ENCODE data around the gene RPS6KC1. TPM values are rescaled to one million over a fixed set of nuclear protein-coding genes. Genes with fewer than 3 reads are reported as not detected.
"Not testable (repeated sequence)": the region's sequence is repeated elsewhere in the genome, so short reads cannot be mapped to it uniquely, and the experiment has no call there.

The RPS6KC1 gene
- total RNA-seq, 1 donor from 2014 or later = 19.9 TPM

DNA sequence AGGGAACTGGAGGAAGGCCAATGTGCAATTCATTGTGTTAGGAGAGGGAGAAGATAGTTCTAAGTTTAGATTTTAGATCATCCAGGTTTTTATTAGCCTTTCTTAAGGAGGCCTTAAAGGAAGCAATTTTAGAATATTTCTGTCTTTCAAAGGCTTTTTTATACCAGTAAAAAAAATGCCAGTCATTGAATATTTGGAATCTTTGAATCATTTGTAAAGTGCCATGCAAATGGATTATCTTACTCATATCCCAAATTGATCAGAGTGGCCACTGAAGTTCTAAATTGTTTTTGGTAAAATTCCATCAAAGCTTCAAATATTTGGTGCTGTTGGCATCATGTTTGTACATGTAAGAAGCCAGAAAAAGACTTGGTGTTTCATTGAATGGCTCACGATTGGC lies 244.8 kb downstream of the RPS6KC1 start:
- no peak for DNase-seq (ENCODE audit: low spot score)
- peaks cover 3% of the 10 kb centered on the region for H3K4me1 Mint-ChIP-seq (ENCODE audit: unreplicated experiment)
- no peak overlapping the region for H3K27ac Mint-ChIP-seq (ENCODE audit: unreplicated experiment)
- peaks cover 1% of the 10 kb centered on the region for H3K27me3 Mint-ChIP-seq (ENCODE audit: unreplicated experiment)
- no peak overlapping the region for H3K4me3 Mint-ChIP-seq (ENCODE audit: unreplicated experiment)
- TF ChIP-seq, protein P1, sequence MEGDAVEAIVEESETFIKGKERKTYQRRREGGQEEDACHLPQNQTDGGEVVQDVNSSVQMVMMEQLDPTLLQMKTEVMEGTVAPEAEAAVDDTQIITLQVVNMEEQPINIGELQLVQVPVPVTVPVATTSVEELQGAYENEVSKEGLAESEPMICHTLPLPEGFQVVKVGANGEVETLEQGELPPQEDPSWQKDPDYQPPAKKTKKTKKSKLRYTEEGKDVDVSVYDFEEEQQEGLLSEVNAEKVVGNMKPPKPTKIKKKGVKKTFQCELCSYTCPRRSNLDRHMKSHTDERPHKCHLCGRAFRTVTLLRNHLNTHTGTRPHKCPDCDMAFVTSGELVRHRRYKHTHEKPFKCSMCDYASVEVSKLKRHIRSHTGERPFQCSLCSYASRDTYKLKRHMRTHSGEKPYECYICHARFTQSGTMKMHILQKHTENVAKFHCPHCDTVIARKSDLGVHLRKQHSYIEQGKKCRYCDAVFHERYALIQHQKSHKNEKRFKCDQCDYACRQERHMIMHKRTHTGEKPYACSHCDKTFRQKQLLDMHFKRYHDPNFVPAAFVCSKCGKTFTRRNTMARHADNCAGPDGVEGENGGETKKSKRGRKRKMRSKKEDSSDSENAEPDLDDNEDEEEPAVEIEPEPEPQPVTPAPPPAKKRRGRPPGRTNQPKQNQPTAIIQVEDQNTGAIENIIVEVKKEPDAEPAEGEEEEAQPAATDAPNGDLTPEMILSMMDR (IDR thresholded peaks at IDR 0.05; ENCODE audit: unreplicated experiment) = no peak
- H3K36me3 Mint-ChIP-seq (ENCODE audit: low read depth, unreplicated experiment) = no peaks in the 10 kb centered on the region
- H3K9me3 Mint-ChIP-seq (ENCODE audit: unreplicated experiment) = no peaks in the 10 kb centered on the region

DNA sequence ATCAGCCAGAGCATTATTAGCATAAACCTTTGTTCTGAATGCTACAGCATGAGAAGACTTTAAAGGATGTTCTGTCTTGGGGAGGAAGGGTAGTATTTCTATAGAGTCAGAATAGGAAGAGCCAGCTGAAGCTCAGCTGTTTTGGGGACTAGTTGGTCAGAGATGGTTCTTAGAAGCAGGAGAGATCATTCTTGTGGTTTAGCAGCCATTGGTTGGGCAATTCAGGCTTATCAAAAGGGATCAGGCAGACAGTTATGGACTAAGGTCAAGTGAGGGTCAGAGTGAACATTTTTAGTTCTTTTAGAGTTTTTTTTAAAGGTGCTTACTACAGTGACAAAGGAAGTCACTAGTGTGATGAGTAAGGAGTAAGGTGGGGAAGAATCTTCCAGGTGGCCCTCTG lies 245.5 kb downstream of the RPS6KC1 start:
- Mint-ChIP-seq H3K36me3 (ENCODE audit: low read depth, unreplicated experiment) (no peaks in the 10 kb centered on the region), H3K4me3 (ENCODE audit: unreplicated experiment) (no peak overlapping the region), H3K4me1 (ENCODE audit: unreplicated experiment) (peaks cover 3% of the 10 kb centered on the region), H3K27me3 (ENCODE audit: unreplicated experiment) (peaks cover 1% of the 10 kb centered on the region), H3K27ac (ENCODE audit: unreplicated experiment) (no peak overlapping the region), H3K9me3 (ENCODE audit: unreplicated experiment) (no peaks in the 10 kb centered on the region)
- TF ChIP-seq, protein P1 (IDR thresholded peaks at IDR 0.05; ENCODE audit: unreplicated experiment) = no peak
- no peak for DNase-seq (ENCODE audit: low spot score)

DNA sequence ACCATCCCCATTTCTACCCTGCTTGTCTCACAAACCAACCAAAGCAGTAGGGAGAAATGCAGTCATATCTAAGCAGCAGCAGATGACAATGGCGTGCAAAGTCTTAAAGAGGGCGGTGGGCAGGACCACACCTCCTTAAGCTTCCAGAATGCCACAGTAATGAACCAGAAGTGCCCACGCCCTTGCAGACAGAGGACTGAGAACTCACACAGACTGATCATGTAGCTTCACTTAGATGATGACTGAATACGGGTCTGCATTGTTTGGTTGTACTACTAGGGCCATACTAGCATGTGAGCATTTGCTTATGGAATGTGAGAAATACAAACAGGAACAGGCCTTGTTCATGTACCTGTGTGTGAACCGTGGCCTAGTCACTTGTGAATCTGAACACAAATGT lies 246.0 kb downstream of the RPS6KC1 start:
- no peaks in the 10 kb centered on the region for H3K9me3 Mint-ChIP-seq (ENCODE audit: unreplicated experiment)

DNA sequence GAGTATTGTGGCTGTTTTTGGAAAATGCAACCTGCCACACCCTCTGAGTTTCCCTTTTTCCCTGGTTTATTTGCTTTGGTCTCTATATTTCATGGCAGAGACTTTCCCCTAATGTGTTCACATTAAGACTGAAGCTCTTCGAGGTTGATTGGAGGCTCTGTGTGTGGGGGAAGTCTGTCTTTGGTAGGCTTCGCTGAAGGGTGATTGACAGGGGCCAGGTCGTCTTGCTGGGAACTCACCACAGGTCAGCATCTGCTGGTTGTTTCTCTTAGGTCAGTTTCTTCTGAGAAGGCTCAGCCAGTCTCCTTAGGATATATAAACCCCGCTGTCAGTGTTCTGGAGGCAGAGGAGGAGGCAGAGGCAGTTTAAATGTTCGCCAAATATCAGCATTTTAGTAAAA lies 249.4 kb downstream of the RPS6KC1 start:
- DNase-seq (ENCODE audit: low spot score) = no peak
- TF ChIP-seq, protein P1 (IDR thresholded peaks at IDR 0.05; ENCODE audit: unreplicated experiment) = no peak
- Mint-ChIP-seq H3K4me1 (ENCODE audit: unreplicated experiment) (no peaks in the 10 kb centered on the region), H3K9me3 (ENCODE audit: unreplicated experiment) (no peaks in the 10 kb centered on the region), H3K4me3 (ENCODE audit: unreplicated experiment) (no peak overlapping the region), H3K27me3 (ENCODE audit: unreplicated experiment) (peaks cover 1% of the 10 kb centered on the region), H3K36me3 (ENCODE audit: low read depth, unreplicated experiment) (no peaks in the 10 kb centered on the region), H3K27ac (ENCODE audit: unreplicated experiment) (no peak overlapping the region)

More for the DNA sequence above, 246.0 kb downstream of the RPS6KC1 start:
- H3K27me3 Mint-ChIP-seq (ENCODE audit: unreplicated experiment) = peaks cover 1% of the 10 kb centered on the region
- H3K36me3 Mint-ChIP-seq (ENCODE audit: low read depth, unreplicated experiment) = no peaks in the 10 kb centered on the region
- TF ChIP-seq, protein P1 (IDR thresholded peaks at IDR 0.05; ENCODE audit: unreplicated experiment) = no peak
- H3K27ac Mint-ChIP-seq (ENCODE audit: unreplicated experiment) = no peak overlapping the region
- DNase-seq (ENCODE audit: low spot score) = no peak
- H3K4me1 Mint-ChIP-seq (ENCODE audit: unreplicated experiment) = peaks cover 3% of the 10 kb centered on the region
- no peak overlapping the region for H3K4me3 Mint-ChIP-seq (ENCODE audit: unreplicated experiment)

DNA sequence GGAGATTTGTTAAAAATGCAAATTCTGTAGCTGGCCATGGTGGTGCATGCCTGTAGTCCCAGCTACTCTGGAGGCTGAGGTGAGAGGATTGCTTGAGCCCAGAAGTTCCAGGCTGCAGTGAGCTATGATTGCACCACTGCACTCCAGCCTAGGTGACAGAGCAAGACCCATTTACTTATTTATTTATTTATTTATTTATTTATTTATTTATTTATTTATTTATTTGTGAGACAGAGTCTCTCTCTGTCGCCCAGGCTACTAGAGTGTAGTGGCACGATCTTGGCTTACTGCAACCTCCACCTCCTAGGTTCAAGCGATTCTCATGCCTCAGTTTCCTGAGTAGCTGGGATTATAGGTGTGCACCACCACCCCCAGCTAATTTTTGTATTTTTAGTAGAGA lies 250.5 kb downstream of the RPS6KC1 start:
- H3K4me3 Mint-ChIP-seq (ENCODE audit: unreplicated experiment); H3K4me1 Mint-ChIP-seq (ENCODE audit: unreplicated experiment); H3K27me3 Mint-ChIP-seq (ENCODE audit: unreplicated experiment); DNase-seq (ENCODE audit: low spot score); H3K27ac Mint-ChIP-seq (ENCODE audit: unreplicated experiment); H3K9me3 Mint-ChIP-seq (ENCODE audit: unreplicated experiment); H3K36me3 Mint-ChIP-seq (ENCODE audit: low read depth, unreplicated experiment): not testable (repeated sequence)

DNA sequence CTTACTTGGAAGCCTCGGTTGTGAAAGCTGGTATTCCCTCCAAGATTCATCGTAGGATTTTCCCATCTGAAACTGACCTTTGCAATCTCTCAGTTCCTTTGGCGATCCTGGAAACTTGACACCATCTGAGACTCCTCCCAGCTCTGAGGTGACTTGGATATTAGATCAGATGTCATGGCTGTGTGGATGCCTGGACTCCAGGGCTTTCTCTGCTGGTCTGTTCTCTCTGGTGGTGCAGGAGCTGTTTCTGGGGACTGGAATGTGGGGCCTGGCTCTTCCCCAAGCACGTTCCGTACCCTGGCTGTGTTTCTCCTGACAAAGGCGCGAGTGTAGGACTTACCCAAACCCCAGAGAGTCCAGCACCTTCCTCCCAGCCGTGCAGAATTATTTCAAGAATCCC lies 252.2 kb downstream of the RPS6KC1 start:
- no peaks in the 10 kb centered on the region for H3K4me1 Mint-ChIP-seq (ENCODE audit: unreplicated experiment)
- DNase-seq (ENCODE audit: low spot score) = no peak
- H3K4me3 Mint-ChIP-seq (ENCODE audit: unreplicated experiment) = no peak overlapping the region

More for the DNA sequence above, 252.2 kb downstream of the RPS6KC1 start:
- no peaks in the 10 kb centered on the region for H3K9me3 Mint-ChIP-seq (ENCODE audit: unreplicated experiment)
- H3K27ac Mint-ChIP-seq (ENCODE audit: unreplicated experiment) = no peak overlapping the region
- H3K27me3 Mint-ChIP-seq (ENCODE audit: unreplicated experiment) = peaks cover 2% of the 10 kb centered on the region
- H3K36me3 Mint-ChIP-seq (ENCODE audit: low read depth, unreplicated experiment) = no peaks in the 10 kb centered on the region
- TF ChIP-seq, protein P1 (IDR thresholded peaks at IDR 0.05; ENCODE audit: unreplicated experiment) = no peak

Data from endothelial cell (in vitro differentiated cells).